Smooth muscle cell (in vitro differentiated cells): ENCODE results near the gene ALDH4A1. TPM values are rescaled to one million over a fixed set of nuclear protein-coding genes. Genes with fewer than 3 reads are reported as not detected.

Experiments
- DNase-seq: peaks from one replicate; lab custom pipeline; 2025; ENCODE audit not compliant: unreplicated experiment; lab: John Stamatoyannopoulos, UW
- H2AFZ ChIP-seq: fragments of 200-600 bp; sonication (generic); 2 replicates; pipeline ENCODE4 v1.6.0; 2016; ENCODE audit warnings: antibody characterized with exemption, low read depth, mild to moderate bottlenecking
- H3F3A ChIP-seq: fragments of 200-600 bp; sonication (generic); 2 replicates; pipeline ENCODE4 v1.6.0; 2017; ENCODE audit warnings: antibody characterized with exemption, low read depth
- H3K27ac ChIP-seq: fragments of 200-600 bp; sonication (generic); 2 replicates; pipeline ENCODE4 v1.5.1; 2016; ENCODE audit warnings: low read depth, mild to moderate bottlenecking
- H3K27me3 ChIP-seq: fragments of 200-600 bp; sonication (generic); 2 replicates; pipeline ENCODE4 v1.6.1; 2016; ENCODE audit warnings: low read depth, mild to moderate bottlenecking
- H3K36me3 ChIP-seq: fragments of 200-600 bp; sonication (generic); 2 replicates; pipeline ENCODE4 v1.5.1; 2016; ENCODE audit warnings: low read depth
- H3K4me1 ChIP-seq: fragments of 200-600 bp; sonication (generic); 2 replicates; pipeline ENCODE4 v1.5.1; 2016; ENCODE audit warnings: low read depth
- H3K4me2 ChIP-seq: fragments of 200-600 bp; sonication (generic); 2 replicates; pipeline ENCODE4 v1.6.0; 2016; ENCODE audit warnings: mild to moderate bottlenecking
- H3K4me3 ChIP-seq: fragments of 200-600 bp; sonication (generic); 2 replicates; pipeline ENCODE4 v1.5.1; 2016; ENCODE audit warnings: mild to moderate bottlenecking
- H3K79me2 ChIP-seq: fragments of 200-600 bp; sonication (generic); 2 replicates; pipeline ENCODE4 v1.6.0; 2016; ENCODE audit warnings: low read depth, mild to moderate bottlenecking
- H3K9ac ChIP-seq: fragments of 200-600 bp; sonication (generic); 2 replicates; pipeline ENCODE4 v1.6.0; 2016; ENCODE audit warnings: low read depth
- H3K9me3 ChIP-seq: fragments of 200-600 bp; sonication (generic); replicated peaks from 2 replicates; pipeline ENCODE4 v1.5.1; 2016; ENCODE audit warnings: low read depth
- H4K20me1 ChIP-seq: fragments of 200-600 bp; sonication (generic); 2 replicates; pipeline ENCODE4 v1.6.0; 2016; ENCODE audit warnings: low read depth
- CTCF ChIP-seq: fragments of 200-600 bp; sonication (generic); IDR thresholded peaks from 2 replicates; pipeline ENCODE4 v1.5.1; 2017; ENCODE audit warnings: borderline replicate concordance, mild to moderate bottlenecking, antibody characterized with exemption; ENCODE audit not compliant: insufficient read depth, poor library complexity, severe bottlenecking
- WGBS: methylation state at CpG from one replicate; pipeline ENCODE4 v1.1.7; 2016; ENCODE audit warnings: low lambda C conversion rate; 5-methylcytosine and 5-hydroxymethylcytosine counted together
- polyA plus RNA-seq: library from polyadenylated mRNA; unstranded; fragments of >200 nt; fragmentation: Nextera tagmentation; extraction: Ambion mirVana; gene quantifications from 2 replicates; pipeline ENCODE4 v1.2.1, GENCODE V29; 2016
- total RNA-seq: library from RNA; depleted of rRNA; stranded (reverse); fragments of >200 nt; gene quantifications from 2 replicates; pipeline ENCODE4 v1.2.3, GENCODE V29; 2014

The ALDH4A1 gene
- total and polyA plus RNA-seq, 2 experiments from 2014 or later = 4.8 to 7.2 TPM

- Histone ChIP-seq H2AFZ (no peak overlapping the region), H3K4me3 (no peak overlapping the region), H3K9me3 (no peaks in the 10 kb centered on the region), H3K4me2 (peak overlapping the region; percentile 78), H3F3A (peaks cover 54% of the 10 kb centered on the region), H3K27me3 (no peaks in the 10 kb centered on the region), H3K9ac (peak overlapping the region; percentile 22), H3K4me1 (peaks cover 38% of the 10 kb centered on the region), H4K20me1 (peaks cover 60% of the 10 kb centered on the region), H3K36me3 (no peaks in the 10 kb centered on the region), H3K27ac (peak overlapping the region; percentile 89), H3K79me2 (peaks cover 98% of the 10 kb centered on the region)
- peak; percentile 51 for DNase-seq
- no peak for TF ChIP-seq CTCF
- WGBS = 28% methylated on average over 14 of the region's 14 CpGs
Measured at GRCh38 chr1:18945401-18945849, 43.1 kb upstream of the ALDH4A1 start.

- WGBS = 73% methylated on average over 2 of the region's 2 CpGs
- peaks cover 64% of the 10 kb centered on the region for H4K20me1 ChIP-seq
Measured at GRCh38 chr1:18944810-18945209, 42.5 kb upstream of the ALDH4A1 start.

DNA sequence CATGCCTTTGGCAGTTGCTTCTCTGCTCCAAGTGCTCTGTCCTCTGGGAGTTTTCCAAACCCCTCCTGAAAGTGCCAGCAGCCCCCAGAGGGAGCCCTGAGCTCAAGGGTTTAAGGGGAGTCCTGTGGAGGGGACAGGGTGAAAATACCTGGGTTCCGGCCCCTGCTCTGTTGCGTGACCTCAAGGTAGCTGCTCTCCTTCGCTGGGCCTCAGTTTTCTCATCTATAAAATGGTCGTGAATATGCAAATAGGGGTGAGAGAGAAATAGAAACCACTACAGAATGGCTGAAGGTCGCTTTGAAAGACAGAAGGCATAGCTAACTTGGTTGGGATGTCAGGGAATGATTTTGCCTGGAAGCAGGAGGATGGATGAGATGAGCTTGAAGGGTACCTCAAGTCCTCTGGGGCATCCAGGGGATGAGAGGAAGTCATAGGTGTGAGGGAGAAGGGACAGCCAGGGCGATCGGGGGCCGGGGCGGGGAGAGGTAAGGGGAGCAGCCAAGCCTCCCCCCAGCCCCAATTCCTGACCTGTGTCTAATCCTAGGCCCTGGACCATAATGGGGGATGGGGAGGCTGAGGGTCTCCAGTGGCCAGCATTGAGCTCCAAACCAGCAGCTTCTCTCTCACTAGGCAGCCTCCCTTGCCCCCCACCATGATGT is 41.7 kb upstream of the ALDH4A1 start:
- TF ChIP-seq CTCF = no peak
- no peak overlapping the region for H3K9ac ChIP-seq
- H3K27me3 ChIP-seq = no peaks in the 10 kb centered on the region
- WGBS = 96% methylated on average over 9 of the region's 9 CpGs
- H2AFZ ChIP-seq = no peak overlapping the region
- peak overlapping the region; percentile 89 for H3K27ac ChIP-seq
- H3K79me2 ChIP-seq = peaks cover 98% of the 10 kb centered on the region
- H3K36me3 ChIP-seq = no peaks in the 10 kb centered on the region
- no peak overlapping the region for H3K4me3 ChIP-seq
- DNase-seq = no peak
- H3K4me2 ChIP-seq = no peak overlapping the region
- peaks cover 72% of the 10 kb centered on the region for H4K20me1 ChIP-seq
- peaks cover 43% of the 10 kb centered on the region for H3F3A ChIP-seq
- peaks cover 31% of the 10 kb centered on the region for H3K4me1 ChIP-seq
- no peaks in the 10 kb centered on the region for H3K9me3 ChIP-seq

More at GRCh38 chr1:18944810-18945209, 42.5 kb upstream of the ALDH4A1 start:
- Histone ChIP-seq H3K4me1 (peaks cover 33% of the 10 kb centered on the region), H3K9me3 (no peaks in the 10 kb centered on the region), H2AFZ (no peak overlapping the region), H3K27ac (peak overlapping the region; percentile 89), H3K36me3 (no peaks in the 10 kb centered on the region), H3K4me3 (no peak overlapping the region), H3K79me2 (peaks cover 98% of the 10 kb centered on the region), H3K9ac (peak overlapping the region; percentile 22), H3K27me3 (no peaks in the 10 kb centered on the region), H3F3A (peaks cover 51% of the 10 kb centered on the region), H3K4me2 (peak overlapping the region; percentile 78)
- no peak for DNase-seq
- TF ChIP-seq CTCF = no peak

GRCh38 chr1:18943162-18943561 is 40.8 kb upstream of the ALDH4A1 start:
- peaks cover 98% of the 10 kb centered on the region for H3K79me2 ChIP-seq
- H4K20me1 ChIP-seq = peaks cover 79% of the 10 kb centered on the region
- 79% methylated on average over 4 of the region's 4 CpGs for WGBS
- H2AFZ ChIP-seq = no peak overlapping the region
- H3K4me2 ChIP-seq = no peak overlapping the region
- no peak overlapping the region for H3K4me3 ChIP-seq
- peak overlapping the region; percentile 89 for H3K27ac ChIP-seq
- peaks cover 34% of the 10 kb centered on the region for H3K4me1 ChIP-seq
- H3K36me3 ChIP-seq = no peaks in the 10 kb centered on the region
- H3K9ac ChIP-seq = no peak overlapping the region
- peaks cover 36% of the 10 kb centered on the region for H3F3A ChIP-seq
- no peaks in the 10 kb centered on the region for H3K9me3 ChIP-seq
- no peak for TF ChIP-seq CTCF
- DNase-seq = no peak
- no peaks in the 10 kb centered on the region for H3K27me3 ChIP-seq
